Ovary (tissue), 3 donors: ENCODE results near the gene AEN.

Experiments
- POLR2A ChIP-seq: fragments of 450-650 bp; IDR thresholded peaks from one replicate; pipeline ENCODE4 v1.6.1; 2017; ENCODE audit warnings: antibody characterized with exemption, mild to moderate bottlenecking, moderate library complexity
- TF ChIP-seq, protein P1 (sequence below), 3 donors: fragments of 450-650 bp in 2 of 3; fragments of 200-600 bp in 1 of 3; IDR thresholded peaks; one replicate each; pipeline versions ENCODE4 v1.5.1 to v1.8.0; 2016 to 2022; ENCODE audit warnings: antibody characterized with exemption in 3 of 3, mild to moderate bottlenecking in 1 of 3
- donor health status: DM: no; HTN: no; CAD: no.

DNA sequence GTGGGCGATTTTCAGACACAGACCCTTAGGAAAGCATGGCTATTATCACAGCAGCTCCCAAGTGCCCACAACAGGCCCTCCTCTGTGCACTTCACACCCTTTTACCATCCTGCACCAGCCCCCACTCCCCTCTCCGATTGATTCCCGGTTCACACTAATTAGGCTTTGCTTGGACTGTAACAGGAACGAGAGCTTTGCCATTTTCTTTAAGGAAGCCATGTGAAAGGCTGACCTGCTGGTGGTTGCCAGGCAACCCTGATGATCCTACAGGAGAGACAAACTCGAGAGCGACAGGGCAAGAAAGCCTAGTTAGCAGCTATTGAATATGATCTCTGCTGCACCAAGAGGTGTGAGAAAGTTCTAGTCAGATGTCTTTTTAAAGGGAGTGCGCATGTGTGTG, 46.5 kb upstream of the AEN start:
- TF ChIP-seq POLR2A, result no peak
- TF ChIP-seq, protein P1, sequence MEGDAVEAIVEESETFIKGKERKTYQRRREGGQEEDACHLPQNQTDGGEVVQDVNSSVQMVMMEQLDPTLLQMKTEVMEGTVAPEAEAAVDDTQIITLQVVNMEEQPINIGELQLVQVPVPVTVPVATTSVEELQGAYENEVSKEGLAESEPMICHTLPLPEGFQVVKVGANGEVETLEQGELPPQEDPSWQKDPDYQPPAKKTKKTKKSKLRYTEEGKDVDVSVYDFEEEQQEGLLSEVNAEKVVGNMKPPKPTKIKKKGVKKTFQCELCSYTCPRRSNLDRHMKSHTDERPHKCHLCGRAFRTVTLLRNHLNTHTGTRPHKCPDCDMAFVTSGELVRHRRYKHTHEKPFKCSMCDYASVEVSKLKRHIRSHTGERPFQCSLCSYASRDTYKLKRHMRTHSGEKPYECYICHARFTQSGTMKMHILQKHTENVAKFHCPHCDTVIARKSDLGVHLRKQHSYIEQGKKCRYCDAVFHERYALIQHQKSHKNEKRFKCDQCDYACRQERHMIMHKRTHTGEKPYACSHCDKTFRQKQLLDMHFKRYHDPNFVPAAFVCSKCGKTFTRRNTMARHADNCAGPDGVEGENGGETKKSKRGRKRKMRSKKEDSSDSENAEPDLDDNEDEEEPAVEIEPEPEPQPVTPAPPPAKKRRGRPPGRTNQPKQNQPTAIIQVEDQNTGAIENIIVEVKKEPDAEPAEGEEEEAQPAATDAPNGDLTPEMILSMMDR (IDR thresholded peaks at IDR 0.05), result no peak
